ENCODE data around the gene RBM23.
A peak's percentile ranks its signal among the peaks of the same experiment; 100 is the strongest.
"Not testable (repeated sequence)": the region's sequence is repeated elsewhere in the genome, so short reads cannot be mapped to it uniquely, and the experiment has no call there.

RBM23 gene

GRCh38 chr14:22918804-22919600 is at the start of gene RBM23:
RBM23 (minus strand) TSS chr14:22919149.
- DNase-seq (ENCODE audit: low read depth in 2 of 2) = peak; percentile 99

DNA sequence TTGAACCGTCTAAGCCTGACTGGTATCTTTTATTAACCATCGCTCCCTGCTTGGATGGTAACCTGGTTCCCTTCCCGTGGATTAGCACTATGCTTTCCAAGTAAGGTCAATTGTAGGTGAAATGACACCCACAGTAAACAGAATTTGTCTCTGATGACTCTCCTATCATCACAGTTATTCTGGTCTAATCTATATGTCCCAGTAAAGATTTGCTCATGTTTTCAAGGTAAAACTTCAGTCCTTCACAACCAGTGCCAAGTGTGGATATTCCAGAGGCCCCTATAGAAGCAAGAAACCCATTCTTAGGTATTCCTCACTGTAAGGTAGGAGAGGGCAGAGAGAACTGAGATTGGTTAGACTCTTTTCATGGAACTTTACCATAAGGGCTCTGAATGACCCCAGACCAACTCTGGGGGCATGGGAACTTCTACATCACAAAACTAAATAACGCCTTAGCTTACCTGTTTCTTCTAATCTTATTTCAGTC is 47.9 kb upstream of the RBM23 start:
- no peak for DNase-seq (ENCODE audit: low read depth in 2 of 2)

- DNase-seq (ENCODE audit: low read depth in 2 of 2) = not testable (repeated sequence)
Observed at GRCh38 chr14:22965916-22966782, 47.2 kb upstream of the RBM23 start.

DNA sequence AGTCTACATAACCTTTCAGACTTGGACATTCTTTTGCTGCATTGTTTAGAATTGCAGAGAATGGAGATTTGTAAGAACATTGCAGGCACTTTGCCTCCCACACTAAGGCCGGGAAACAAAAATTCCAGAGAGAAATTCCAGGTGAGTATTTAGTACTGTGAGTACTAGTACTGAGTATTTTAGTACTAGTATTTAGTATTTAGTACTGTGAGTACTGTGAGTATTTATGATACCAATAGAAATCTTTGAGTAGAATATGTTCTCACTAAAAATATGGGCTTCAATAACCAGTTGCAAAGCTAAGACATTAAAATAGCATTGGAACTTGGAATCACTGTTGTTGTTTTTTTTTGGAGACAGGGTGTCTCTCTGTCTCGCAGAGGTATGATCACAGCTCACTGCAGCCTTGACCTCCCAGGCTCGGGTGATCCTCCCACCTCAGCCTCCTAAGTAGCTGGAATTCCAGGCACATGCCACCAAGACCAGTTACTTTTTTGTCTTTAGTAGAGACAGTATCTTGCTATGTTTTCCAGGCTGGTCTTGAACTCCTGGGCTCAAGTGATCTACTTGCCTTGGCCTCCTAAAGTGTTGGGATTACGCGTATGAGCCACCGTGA is 43.2 kb upstream of the RBM23 start:
- no peak for DNase-seq (ENCODE audit: low read depth in 2 of 2)

DNA sequence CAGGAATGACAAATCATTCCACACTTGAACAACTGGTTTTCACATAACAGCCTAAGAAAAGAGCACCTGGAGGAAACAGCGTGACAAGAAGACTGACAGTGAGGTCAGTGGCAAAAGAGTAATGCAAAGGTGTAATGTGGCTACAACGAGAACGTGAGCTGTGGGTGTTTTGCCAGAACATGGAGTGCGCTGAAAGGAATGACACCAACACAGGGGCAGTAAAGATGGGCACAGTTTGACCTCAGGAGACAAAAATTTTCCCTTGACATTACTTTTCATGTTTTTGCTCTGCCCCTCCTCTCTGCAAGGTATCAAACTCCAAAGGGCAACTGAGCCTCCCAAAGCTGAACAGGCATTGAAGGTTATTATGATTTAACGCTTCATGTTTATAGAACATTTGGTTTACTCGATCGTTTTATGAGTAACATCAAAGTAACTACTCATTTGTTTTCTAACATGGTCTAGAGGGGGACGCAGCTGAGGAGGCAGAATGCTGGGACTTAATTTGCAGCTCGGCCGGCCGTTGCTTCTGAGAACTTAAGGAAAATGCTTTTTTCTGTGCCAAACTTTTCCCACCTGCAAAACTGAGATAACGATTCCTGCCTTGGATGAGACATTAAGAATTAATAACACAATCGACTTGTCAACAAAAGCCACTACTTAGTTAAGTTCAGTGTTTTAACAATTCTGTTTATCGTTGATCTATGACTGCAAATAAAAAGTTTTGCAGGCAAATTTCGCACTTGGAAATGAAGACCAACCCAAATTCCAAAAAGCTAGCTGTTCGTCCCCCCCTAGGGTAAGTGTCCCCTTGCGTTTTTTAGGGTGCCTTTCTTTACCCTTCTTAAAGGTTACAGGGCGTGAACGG is 37.0 kb upstream of the RBM23 start:
- DNase-seq (ENCODE audit: low read depth in 2 of 2) = no peak

DNA sequence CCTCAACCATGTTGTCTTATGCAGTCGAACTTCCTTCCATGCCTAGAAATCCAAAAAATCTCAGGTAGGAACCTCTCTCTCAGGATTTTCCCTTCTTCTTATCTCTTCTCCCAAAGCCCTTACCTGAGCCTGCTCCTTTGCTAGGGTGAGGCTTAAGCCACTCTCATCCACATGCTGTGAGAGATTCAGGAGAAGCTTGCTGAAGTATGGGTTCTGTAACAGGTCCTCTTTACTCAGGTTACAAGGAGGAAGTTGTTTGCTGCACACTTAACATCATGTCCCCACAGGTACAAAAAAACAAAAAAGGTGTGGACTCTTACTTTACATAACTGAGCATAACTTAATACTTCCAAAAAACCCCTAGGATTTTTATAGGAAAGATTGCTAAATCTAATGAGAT is 33.5 kb upstream of the RBM23 start:
- DNase-seq (ENCODE audit: low read depth in 2 of 2) = no peak

DNA sequence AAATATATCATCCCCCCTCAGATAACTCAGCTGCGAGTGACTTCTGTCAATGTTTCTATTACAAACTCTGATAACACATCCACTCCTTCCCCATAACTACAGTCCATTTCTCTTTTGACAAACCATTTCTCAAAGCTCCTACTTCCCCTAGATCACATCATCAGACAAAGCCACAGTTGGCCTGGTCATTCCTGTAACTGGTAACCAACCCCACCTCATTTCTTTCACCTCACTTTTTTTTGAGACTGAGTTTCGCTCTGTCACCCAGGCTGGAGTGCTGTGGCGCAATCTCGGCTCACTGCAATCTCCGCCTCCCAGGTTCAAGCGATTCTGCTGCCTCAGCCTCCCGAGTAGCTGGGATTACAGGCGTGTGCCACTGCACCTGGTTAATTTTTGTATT is 32.8 kb upstream of the RBM23 start:
- DNase-seq (ENCODE audit: low read depth in 2 of 2) = not testable (repeated sequence)

GRCh38 chr14:22945642-22946041 is 26.7 kb upstream of the RBM23 start:
- no peak for DNase-seq (ENCODE audit: low read depth in 2 of 2)

GRCh38 chr14:22939684-22940083 is 20.7 kb upstream of the RBM23 start:
- DNase-seq (ENCODE audit: low read depth in 2 of 2) = no peak

DNA sequence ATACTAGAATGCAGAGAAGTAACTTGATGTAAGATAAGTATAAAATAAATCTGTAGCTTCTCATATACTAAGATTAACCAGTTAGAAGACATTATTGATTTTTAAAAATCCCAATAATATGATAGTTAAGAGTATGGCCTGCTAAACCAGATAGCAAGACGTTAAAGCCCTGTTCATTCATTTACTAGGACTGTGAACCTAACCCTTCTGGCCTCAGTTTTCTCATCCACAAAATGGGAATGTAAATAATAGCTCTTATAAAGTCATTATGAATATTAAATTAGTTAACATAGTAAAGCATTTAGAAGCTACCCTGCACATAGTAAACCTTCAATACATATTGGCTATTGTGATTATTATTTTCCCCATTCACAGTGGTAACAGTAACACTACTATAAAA is 16.2 kb upstream of the RBM23 start:
- no peak for DNase-seq (ENCODE audit: low read depth in 2 of 2)

DNA sequence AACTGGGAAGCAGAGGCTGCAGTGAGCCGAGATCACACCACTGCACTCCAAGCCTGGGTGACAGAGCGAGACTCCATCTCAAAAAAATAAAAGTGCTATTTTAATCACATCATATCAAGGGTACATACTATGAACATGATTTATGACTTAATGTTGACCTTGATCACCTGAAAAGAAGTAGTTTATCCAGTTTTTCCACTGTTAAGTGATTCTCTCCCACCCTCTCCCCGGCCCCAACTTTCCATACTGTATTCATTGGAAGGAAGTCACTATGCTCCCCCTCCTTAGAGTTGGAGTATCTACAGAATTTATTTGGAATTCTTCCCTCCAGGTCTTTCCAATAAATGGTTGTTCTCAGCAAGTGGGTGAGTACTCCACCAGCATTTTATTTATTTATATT is 13.2 kb upstream of the RBM23 start:
- DNase-seq (ENCODE audit: low read depth in 2 of 2) = no peak

DNA sequence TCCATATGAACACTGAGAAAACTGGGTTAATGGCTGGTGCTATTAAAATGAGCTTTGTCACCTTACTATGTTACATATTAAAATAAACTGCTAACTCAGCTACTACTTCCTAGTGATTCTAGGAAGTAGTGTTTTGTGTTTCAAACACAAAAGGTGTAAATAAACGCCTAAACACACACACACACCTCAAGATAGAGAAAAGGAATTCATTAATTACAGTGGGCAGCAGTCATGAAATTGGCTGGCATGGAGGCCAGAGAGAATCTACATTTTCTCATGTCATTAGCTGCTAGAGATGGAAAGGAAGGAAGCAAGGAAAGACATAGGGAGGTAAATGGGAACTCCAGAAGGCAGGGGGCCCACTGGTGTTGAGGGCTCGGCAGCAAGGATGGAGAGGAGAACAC is 11.0 kb upstream of the RBM23 start:
- no peak for DNase-seq (ENCODE audit: low read depth in 2 of 2)

- DNase-seq (ENCODE audit: low read depth in 2 of 2) = peak; percentile 97 to 99
Observed at GRCh38 chr14:22929104-22929960, 10.4 kb upstream of the RBM23 start, which contains the start of gene PRMT5. PRMT5 (minus strand) TSS chr14:22929376; CDS start chr14:22929361, 15 bp downstream.

DNA sequence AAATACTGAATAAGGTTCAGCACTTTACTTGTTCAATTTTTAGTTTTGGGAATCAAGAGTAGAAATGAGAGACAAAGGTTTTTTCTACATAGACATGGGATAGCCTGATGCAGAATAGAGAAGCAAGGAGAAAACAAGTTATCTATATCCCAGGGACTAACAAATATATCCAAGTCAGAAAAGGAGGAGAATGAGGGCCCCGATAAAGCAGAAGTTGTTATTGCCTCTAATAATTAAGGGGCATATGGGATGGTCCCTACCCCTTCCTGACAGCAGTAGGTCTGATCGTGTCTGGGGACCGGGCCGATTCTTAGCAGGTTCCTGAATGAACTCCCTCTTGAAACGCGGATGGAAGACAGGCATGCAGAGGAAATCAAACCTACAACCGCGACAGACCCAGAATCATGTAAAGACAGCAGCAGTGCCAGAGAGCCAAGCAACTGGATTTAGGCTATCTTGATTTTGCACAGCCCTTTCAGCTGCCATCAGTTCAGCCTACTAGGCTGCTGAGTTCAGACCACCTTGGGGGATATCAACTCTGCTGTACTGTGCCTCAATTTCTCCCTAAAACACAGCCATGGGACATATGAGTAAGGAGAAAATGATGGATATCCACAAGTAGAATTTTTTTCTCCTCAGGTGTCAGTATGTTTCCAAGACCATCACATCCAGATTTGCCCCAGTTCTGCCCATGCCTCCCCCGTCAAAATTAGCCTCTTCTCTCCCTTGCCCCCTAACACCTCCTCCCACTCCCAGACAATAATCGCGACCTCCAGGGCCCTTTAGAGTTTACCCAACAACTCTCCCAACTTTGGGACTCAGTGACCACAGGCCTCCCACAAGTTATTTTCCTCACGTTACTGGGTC is 9.5 kb upstream of the RBM23 start:
- no peak for DNase-seq (ENCODE audit: low read depth in 2 of 2)

- DNase-seq (ENCODE audit: low read depth in 2 of 2) = no peak
Observed at GRCh38 chr14:22926316-22926715, 7.4 kb upstream of the RBM23 start.

DNA sequence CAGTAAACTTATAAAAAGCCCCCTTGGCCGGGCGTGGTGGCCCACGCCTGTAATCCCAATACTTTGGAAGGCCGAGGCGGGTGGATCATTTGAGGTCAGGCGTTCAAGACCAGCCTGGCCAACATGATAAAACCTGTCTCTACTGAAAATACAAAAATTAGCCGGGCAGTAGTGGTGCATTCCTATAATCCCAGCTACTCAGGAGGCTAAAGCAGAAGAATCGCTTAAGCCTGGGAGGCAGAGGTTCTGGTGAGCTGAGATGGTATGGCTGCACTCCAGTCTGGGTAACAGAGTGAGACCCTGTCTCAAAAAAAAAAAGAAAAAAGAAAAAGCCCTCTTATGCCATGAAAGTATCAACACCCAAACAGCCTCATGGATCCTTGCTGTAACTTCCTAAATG is 6.6 kb upstream of the RBM23 start:
- no peak for DNase-seq (ENCODE audit: low read depth in 2 of 2)

DNA sequence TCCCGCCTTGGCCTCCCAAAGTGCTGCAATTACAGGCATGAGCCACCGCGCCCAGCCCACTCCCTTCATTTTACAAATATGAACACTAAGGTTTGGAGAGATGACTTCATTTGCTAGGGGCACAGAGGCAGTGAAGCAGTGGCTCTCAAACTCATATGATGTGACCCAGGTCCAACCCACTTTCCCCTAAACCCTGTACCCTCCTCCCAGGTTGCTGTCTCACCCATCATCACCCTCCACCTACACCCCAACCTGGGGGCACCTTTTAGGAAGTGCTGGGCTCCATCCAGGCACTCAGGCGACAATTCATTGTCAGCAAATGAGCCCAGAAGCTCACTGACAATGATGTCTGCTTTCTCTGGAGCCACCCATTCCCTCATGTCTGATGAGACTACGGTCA is 4.8 kb upstream of the RBM23 start:
- DNase-seq (ENCODE audit: low read depth in 2 of 2) = no peak

DNA sequence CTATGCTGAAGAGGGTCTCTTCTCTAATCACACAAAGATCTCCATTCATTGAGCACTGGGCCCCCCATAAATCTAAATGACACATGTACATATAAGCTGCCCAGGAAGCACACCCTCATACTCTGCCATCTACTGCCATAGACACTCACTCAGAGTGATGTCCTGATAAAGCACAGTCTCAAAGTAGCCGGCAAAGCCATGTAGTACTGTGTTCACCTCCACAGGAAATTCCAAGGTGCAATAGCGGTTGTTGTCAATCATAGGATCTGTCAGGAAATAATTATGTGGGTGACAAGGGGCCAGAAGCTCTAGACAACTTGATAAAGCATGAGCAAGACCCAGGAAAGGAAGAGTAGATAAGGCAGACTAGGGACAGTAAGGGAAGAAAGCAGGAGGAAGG is 3.3 kb upstream of the RBM23 start:
- no peak for DNase-seq (ENCODE audit: low read depth in 2 of 2)

GRCh38 chr14:22920697-22921096 is 1.7 kb upstream of the RBM23 start:
- no peak for DNase-seq (ENCODE audit: low read depth in 2 of 2)

DNA sequence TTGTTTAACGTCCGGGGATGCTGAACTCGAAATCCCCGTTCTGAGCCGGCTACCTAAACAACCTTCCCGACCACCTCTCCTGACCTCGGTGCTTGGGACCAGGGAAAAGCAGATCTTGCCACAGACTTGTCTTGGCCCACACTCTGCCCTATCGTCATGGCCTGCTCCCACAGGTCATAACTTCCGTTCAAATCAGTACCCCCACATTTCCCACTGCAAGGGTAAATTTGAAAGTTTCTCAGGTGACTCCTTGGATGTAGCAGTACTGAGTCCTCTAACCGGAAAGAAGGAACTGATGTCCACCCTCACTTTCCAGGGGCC is 612 bp upstream of the RBM23 start:
- DNase-seq (ENCODE audit: low read depth in 2 of 2) = no peak
